HG03175 (cell line): ENCODE data around the gene UBE3C.
"Not testable (repeated sequence)": the region's sequence is repeated elsewhere in the genome, so short reads cannot be mapped to it uniquely, and the experiment has no call there.

ENCODE experiments used
- ATAC-seq: cut with Tn5 transposase; IDR thresholded peaks from one replicate; pipeline ENCODE4 v1.9.1; 2021; ENCODE audit warnings: mild to moderate bottlenecking, moderate library complexity; ENCODE audit not compliant: unreplicated experiment

The UBE3C gene

DNA sequence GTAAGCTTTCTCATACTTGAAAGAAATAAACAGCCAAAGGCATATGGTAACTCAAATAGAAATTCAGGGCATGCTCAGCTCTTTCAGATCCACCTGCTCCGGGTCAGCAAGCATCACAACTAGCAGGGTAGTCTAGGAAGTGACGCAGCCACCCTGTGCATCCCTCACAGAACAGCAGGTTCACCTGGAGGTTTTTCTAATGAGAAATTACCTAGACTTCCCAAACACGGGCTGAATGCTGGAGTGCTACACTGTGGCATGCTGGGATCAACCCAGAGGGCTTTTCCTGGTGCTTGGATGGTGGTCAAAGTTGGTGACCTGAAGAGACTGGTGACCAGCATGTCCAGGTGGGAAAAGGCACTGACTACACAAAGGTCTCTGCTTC lies 131.3 kb downstream of the UBE3C start:
- no peak for ATAC-seq

DNA sequence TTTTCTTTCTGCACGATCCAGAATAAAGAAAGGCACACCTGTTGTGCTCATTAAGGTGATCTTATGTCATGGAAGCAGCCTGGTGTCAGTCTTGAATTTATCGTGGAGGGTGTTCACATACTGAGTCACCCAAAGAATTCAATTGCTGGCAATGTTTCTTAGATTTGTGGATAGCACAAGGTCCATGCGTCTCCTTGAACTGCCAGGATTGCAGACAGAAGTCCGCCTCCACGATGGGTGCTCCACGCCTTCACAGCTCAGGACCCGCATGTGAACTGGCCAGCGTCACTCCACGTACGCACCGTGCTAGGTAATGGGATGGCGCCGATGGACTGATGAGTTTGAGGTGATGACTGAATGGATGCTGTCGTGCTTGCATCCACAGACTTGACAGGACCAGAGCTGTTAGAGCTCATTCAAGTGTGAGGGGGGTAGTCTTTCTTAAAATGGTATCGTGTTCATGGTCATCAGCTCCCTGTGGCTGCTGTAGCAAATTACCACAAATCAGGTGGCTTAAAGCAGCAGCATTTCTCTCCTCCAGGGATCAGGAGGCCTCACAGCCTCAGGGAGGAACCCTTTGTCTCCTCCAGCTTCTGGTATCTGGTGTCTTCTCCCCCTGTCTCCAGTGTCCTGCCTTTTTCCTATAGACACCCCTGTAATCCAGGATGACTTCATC lies 132.7 kb downstream of the UBE3C start:
- no peak for ATAC-seq

DNA sequence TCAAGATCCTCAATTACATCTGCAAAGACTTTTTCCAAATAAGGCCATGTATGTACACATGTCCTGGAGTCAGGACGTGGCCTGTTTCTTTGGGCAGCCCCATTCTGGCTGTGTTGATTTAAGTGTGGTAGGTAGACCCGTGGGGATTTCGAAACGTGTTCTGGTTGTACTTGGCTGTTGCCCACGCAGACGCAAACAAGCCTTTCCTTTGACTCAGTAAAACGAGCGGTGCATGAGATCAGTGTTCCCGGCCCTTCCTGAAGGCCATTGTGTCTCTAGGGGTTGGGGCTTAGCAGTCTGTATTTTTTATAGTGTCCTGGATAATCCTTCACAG lies 133.2 kb downstream of the UBE3C start:
- ATAC-seq = no peak

DNA sequence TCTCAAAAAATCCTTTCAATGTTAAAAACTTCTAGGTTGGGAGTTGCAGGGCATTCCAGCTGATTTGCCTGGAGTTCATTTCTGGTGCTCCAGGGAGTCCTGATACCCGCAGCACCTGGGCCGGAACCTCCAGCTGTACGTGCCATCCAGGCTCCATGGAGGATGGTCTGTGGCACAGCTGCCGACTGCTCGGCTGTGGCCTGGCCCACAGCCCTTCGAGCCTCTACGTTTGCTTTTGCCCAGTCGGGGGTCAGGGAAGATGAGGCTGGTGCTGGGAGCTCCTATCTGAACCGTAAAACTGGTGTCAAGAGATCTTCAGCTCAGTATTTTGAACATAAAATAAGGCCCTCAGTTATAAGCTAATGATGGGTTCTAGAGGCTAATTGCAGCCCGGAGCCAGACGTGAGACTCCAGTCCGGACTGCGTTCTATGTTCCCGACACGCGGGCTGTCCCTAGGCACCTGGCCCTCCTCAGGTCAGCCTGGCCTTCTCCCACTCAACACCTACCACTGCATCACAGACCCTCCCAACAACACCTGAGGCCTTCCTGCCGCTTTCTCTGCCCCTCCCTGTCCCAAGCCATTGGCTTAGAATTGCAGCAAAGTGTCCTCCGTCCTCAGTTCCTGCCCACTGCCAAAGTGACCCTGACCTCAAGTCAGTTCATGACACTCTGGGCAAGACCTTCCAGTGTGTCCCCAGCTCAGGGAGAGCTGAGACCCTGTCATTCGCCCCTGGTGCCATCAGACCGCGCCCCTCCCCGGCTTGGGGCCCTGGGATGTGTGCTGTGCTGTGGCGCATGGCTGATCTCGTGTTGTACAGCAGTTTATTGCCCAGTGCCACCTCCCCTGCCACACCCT lies 133.9 kb downstream of the UBE3C start:
- ATAC-seq = no peak

DNA sequence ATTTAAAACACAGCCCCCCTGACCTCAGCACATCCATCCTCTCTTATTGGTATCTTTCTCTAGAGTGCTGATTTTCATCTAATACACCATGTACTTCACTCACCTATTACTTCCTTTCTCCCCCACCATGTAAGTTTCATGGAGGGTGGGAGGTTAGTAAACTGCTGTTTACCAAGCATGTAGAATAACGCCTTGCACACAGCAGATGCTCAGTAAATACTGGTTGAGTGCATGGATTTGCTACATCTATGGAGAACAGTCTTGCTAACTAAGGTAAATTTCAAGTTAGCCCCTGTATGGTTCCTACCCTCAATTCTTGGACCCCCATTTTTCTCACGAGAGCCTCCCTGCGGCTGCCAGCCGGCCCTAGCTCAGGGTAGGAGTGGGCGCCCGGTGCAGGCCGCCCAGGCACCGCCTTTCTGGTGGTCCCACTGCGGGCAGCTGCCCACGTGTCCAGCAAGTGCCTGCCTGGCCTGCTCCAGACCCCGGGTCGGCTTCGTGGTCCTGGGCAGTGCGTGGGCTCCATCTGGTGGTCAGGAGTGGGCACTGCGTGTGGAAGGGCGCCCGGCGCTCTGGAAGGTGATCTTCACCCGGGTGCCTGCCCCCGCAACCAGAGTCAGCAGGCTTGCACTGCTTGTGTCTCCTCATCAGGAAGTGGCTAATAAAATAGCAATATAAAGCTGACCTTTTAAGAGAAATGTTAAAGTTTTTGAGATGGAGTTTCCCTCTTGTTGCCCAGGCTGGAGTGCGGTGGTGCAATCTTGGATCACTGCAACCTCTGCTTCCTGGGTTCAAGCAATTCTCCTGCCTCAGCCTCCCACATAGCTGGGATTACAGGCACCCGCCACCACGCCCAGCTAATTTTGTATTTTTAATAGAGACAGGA lies 134.7 kb downstream of the UBE3C start:
- ATAC-seq = peak; percentile 76

DNA sequence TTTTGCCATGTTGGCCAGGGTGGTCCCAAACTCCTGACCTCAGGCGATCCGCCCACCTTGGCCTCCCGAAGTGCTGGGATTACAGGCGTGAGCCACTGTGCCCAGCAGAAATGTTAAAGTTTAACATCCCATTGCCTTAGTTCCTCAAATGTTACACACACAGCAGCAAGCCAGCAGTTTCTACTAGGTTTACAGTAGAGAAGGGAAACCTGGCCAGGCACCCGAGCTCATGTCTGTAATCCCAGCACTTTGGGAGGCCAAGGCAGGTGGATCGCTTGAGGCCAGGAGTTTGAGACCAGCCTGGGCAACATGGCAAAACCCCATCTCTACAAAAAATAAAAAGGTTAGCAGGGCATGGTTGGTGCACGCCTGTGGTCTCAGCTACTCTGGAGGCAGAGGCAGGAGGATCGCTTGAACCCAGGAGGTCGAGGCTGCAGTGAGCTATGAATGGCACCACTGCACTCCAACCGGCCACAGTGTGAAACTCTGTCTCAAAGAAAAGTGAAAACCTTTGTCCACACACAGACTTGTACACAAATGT lies 135.4 kb downstream of the UBE3C start:
- not testable (repeated sequence) for ATAC-seq

DNA sequence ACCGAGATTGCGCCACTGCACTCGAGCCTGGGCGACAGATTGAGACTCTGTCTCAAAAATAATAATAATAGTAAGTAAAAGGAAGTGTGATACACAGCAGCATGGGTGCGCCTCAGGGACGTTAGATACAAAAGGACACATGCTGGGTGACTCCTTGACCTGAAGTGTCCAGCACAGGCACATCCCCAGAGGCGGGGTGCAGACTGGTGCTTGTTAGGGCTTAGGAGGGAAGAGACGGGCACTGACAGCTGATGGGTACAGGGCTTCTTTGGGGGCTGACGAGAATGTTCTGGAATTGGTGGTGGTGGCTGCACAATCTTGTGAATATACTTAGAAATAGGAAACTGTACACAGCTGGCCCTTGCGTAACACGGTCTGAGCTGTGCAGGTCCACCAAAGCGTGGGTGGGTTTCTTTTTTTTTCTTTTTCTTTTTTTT lies 136.3 kb downstream of the UBE3C start:
- ATAC-seq = no peak

DNA sequence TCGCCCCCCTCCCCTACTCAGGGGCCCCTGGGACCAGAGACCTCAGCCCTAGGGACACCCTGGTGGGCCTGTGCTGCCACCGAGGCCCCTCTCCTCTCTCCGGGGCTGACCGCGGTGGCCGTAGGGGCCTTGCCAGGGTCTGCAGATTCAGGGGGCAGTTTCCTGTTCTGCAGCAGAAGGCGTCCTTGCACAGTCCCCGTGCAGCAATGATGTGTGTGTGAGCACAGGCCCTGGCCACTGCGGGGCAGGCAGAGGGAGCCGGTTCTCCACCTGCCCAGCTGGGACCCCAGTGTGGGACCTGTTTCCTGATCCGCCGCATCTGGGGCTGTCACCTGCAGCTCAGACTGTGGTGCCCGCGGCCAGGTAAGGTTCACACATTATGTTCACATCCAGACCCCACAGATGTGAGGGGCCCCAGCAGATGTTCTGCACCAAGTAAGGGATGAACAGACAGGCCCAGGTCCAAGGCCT lies 137.4 kb downstream of the UBE3C start:
- no peak for ATAC-seq

- ATAC-seq = no peak
Measured at GRCh38 chr7:157276731-157277562, 138.2 kb downstream of the UBE3C start.

GRCh38 chr7:157277568-157277967 lies 138.8 kb downstream of the UBE3C start:
- not testable (repeated sequence) for ATAC-seq

- ATAC-seq = no peak
Measured at GRCh38 chr7:157278167-157278790, 139.6 kb downstream of the UBE3C start.

DNA sequence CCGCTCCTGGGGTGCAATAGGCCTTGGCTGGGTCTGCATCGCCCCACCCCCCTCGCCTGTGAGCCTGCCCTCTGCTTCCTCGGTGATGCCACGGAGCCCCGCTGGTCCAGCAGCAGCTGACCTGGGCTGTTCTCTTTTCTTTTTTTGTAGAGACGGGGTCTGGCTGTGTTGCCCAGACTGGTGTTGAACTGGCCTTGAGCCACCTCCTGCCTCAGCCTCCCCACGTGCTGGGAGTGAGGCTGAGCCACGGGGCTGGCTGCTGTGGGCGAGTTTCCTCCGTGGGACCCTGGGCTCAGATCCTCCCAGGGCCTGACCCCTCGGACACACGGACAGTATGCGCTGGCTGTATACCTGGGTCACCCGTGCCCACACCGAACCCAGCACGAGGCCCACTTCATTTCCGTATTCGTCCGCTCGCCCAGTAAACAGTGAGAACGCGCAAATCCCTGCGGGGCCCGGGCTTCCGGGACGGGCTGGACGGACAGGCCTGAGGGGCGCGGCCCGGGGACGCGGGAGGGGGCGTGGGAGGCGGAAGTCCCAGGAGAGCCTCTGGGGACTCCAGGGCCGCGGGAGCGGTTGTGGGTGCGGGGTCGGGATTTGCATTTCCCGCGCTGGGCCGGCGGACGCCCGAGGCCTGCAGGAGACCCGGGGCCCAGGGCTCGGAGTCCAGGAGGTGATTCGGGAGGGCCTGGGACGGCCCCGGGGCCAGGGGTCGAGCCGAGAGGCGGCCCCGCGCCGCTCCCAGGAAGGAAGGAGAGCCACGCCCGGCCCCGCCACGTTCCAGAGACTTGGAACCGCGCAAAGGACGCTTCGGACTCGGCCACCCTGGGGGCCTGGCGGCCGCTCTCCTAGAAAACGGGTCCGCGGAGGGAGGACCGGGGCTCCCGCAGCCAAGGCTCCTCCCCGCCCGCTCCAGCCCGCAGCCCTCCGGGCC lies 140.3 kb downstream of the UBE3C start:
- no peak for ATAC-seq

- no peak for ATAC-seq
Measured at GRCh38 chr7:157279741-157280215, 141.1 kb downstream of the UBE3C start.

DNA sequence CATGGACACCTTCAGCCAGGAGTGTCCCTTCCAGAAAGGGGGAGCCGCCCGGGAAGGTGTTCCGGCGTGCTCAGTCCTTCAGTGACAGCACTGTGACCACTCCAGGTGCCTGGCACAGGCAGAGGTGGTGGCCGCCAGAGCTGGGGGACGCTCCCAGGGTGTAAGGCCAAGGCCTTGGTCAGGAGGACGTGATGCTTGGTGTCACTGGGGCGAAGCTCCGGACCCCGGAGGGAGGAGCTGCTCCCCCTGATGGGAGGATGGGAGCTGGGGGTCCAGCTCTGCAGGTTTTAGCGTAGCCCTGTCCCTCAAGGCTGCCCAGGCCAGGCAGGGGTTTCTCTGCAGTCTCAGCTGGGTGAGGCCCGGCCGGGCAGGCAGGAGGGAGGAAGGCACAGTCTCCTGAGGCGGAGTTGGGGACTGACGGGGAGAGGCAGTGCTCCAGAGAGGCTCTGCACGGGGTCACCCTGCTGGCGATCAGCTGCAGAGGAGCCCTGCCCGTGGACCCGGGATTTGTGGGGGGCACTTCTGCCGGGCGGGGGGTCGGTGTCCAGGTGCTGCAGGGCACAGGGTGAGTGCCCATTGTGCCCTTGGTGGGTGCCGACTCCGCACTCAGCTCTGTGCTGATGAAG lies 141.6 kb downstream of the UBE3C start:
- no peak for ATAC-seq

- ATAC-seq = no peak
Measured at GRCh38 chr7:157281221-157281998, 142.7 kb downstream of the UBE3C start.

DNA sequence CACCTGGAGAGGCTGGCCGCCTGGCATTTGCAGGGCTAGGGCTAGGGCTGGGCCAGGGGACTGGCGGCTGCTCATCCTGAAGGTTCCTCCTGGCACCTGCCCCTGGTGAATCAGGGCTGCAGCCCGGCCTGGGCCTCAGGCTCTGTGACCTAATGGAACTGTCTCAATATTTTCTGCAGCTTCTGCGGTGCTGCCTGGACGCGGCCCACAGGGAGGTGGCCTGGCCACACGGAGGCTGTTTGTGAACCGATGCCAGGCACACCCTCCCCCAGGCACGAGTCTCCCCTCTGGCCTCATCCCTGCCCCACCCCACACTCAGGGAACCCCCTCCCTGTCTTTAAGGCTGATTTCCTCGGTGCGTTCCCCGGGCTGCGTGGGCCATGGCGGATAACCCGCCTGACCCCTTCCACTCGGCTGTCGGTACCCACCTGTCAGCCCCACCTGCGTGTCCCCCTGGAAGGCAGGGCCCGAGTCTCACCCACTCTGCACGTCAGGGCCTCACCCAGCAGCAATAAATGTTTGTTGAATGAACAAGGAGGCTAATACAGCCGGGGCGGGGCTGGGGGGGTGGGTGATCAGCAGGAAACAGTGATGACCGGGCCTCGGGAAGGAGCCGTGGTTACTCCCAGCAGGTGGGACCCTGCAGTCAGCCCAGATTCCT lies 143.5 kb downstream of the UBE3C start:
- no peak for ATAC-seq
